NCI-H1417 treated with DMSO at 0.1 percent for 48 hours (cell line): Measurements from ENCODE around the gene INPP5A.

Experiments
- DNase-seq: peaks from one replicate; lab custom pipeline; 2025; lab: John Stamatoyannopoulos, UW

Gene INPP5A

GRCh38 chr10:132705943-132706342, 168.4 kb downstream of the INPP5A start:
- no peak for DNase-seq

GRCh38 chr10:132706701-132707100, 169.1 kb downstream of the INPP5A start:
- no peak for DNase-seq

- no peak for DNase-seq
These were observed 169.7 kb downstream of the INPP5A start for GRCh38 chr10:132707121-132707775.

- DNase-seq = no peak
These were observed 170.2 kb downstream of the INPP5A start for GRCh38 chr10:132707776-132708171.

- DNase-seq = no peak
These were observed 170.9 kb downstream of the INPP5A start for GRCh38 chr10:132708441-132708840.

- DNase-seq = no peak
These were observed 171.3 kb downstream of the INPP5A start for GRCh38 chr10:132708936-132709335.

GRCh38 chr10:132709471-132709951, 171.9 kb downstream of the INPP5A start:
- DNase-seq = no peak

- DNase-seq = no peak
These were observed 172.6 kb downstream of the INPP5A start for GRCh38 chr10:132710036-132710686.

- no peak for DNase-seq
These were observed 173.4 kb downstream of the INPP5A start for GRCh38 chr10:132710746-132711612.

GRCh38 chr10:132711613-132712121, 174.1 kb downstream of the INPP5A start:
- DNase-seq = no peak

GRCh38 chr10:132712291-132712690, 174.7 kb downstream of the INPP5A start:
- no peak for DNase-seq

- DNase-seq = no peak
These were observed 175.2 kb downstream of the INPP5A start for GRCh38 chr10:132712743-132713142.

- no peak for DNase-seq
These were observed 176.0 kb downstream of the INPP5A start for GRCh38 chr10:132713421-132714095.

- DNase-seq = no peak
These were observed 176.8 kb downstream of the INPP5A start for GRCh38 chr10:132714096-132714985.

GRCh38 chr10:132714986-132715775, 177.6 kb downstream of the INPP5A start:
- no peak for DNase-seq

- no peak for DNase-seq
These were observed 178.4 kb downstream of the INPP5A start for GRCh38 chr10:132715776-132716680.

- DNase-seq = no peak
These were observed 179.3 kb downstream of the INPP5A start for GRCh38 chr10:132716691-132717490.

- no peak for DNase-seq
These were observed 184.1 kb downstream of the INPP5A start for GRCh38 chr10:132721725-132722124.
